Measurements from ENCODE around the gene SLC25A23.

- TF ChIP-seq POLR2A (IDR thresholded peaks at IDR 0.05; ENCODE audit: low read depth, low read length) (no peak), POLR2AphosphoS5 (IDR thresholded peaks at IDR 0.05; ENCODE audit: low read depth, low read length) (no peak), TAF1 (IDR thresholded peaks at IDR 0.05; ENCODE audit: low read depth, low read length) (no peak), PAX5 (IDR thresholded peaks at IDR 0.05; ENCODE audit: insufficient read depth, low read length, severe bottlenecking) (no peak), POU2F2 (IDR thresholded peaks at IDR 0.05; ENCODE audit: low read depth, low read length) (no peak)
These were observed 26.4 kb downstream of the SLC25A23 start for GRCh38 chr19:6433165-6433564.

Measured in GM12891 (cell line).